Trophoblast cell (in vitro differentiated cells and primary cell): ENCODE results near the gene PNPLA7.
A peak's percentile ranks its signal among the peaks of the same experiment; 100 is the strongest.

ENCODE experiments used
- DNase-seq, 2 donors: peaks; one replicate each; pipeline ENCODE4 v3.0.0-alpha.2; 2016
- H2AFZ ChIP-seq: 2 replicates; pipeline ENCODE4 v1.6.1; 2013; ENCODE audit warnings: low read length, moderate library complexity, mild to moderate bottlenecking; ENCODE audit not compliant: insufficient read depth, poor library complexity
- H2AK5ac ChIP-seq: 2 replicates; pipeline ENCODE4 v1.6.1; 2013; ENCODE audit warnings: mild to moderate bottlenecking, low read length
- H2BK120ac ChIP-seq: 2 replicates; pipeline ENCODE4 v1.6.1; 2013; ENCODE audit warnings: low read length, mild to moderate bottlenecking, moderate library complexity; ENCODE audit not compliant: insufficient read depth, poor library complexity
- H2BK12ac ChIP-seq: 2 replicates; pipeline ENCODE4 v1.6.1; 2013; ENCODE audit warnings: mild to moderate bottlenecking, low read length, moderate library complexity
- H2BK5ac ChIP-seq: 2 replicates; pipeline ENCODE4 v1.6.1; 2013; ENCODE audit warnings: low read length, low read depth, moderate library complexity, mild to moderate bottlenecking; ENCODE audit not compliant: poor library complexity
- H3K14ac ChIP-seq: 2 replicates; pipeline ENCODE4 v1.6.1; 2013; ENCODE audit warnings: mild to moderate bottlenecking, low read length
- H3K18ac ChIP-seq: 2 replicates; pipeline ENCODE4 v1.6.1; 2013; ENCODE audit warnings: mild to moderate bottlenecking, low read length
- H3K23ac ChIP-seq: 2 replicates; pipeline ENCODE4 v1.6.1; 2013; ENCODE audit warnings: low read length
- H3K27ac ChIP-seq: 2 replicates; pipeline ENCODE4 v1.5.1; 2013; ENCODE audit warnings: low read depth, mild to moderate bottlenecking, inconsistent platforms, low read length, moderate library complexity
- H3K27me3 ChIP-seq: 2 replicates; pipeline ENCODE4 v1.6.1; 2013; ENCODE audit warnings: inconsistent platforms, mild to moderate bottlenecking, low read length, moderate library complexity; ENCODE audit not compliant: insufficient read depth
- H3K36me3 ChIP-seq, 2 experiments: 1 replicate in 1 of 2; 2 replicates in 1 of 2; pipeline ENCODE4 v1.6.1; 2013; ENCODE audit warnings: low read length in 2 of 2, mild to moderate bottlenecking in 2 of 2, moderate library complexity in 1 of 2; ENCODE audit not compliant: insufficient read depth in 2 of 2, control insufficient read depth in 1 of 2
- H3K4ac ChIP-seq: 2 replicates; pipeline ENCODE4 v1.6.1; 2013; ENCODE audit warnings: low read depth, mild to moderate bottlenecking, low read length, moderate library complexity
- H3K4me1 ChIP-seq, 2 experiments: 1 replicate in 1 of 2; 2 replicates in 1 of 2; pipeline ENCODE4 v1.6.1; 2013; ENCODE audit warnings: low read length in 2 of 2, mild to moderate bottlenecking in 2 of 2, moderate library complexity in 1 of 2; ENCODE audit not compliant: insufficient read depth in 2 of 2, control insufficient read depth in 1 of 2
- H3K4me2 ChIP-seq: 2 replicates; pipeline ENCODE4 v1.6.1; 2013; ENCODE audit warnings: inconsistent platforms, mild to moderate bottlenecking, low read length, moderate library complexity
- H3K4me3 ChIP-seq: 2 replicates; pipeline ENCODE4 v1.5.1; 2013; ENCODE audit warnings: mild to moderate bottlenecking, low read depth, low read length, inconsistent platforms
- H3K79me1 ChIP-seq: one replicate; pipeline ENCODE4 v1.6.1; 2013; ENCODE audit warnings: low read length
- H3K79me2 ChIP-seq: 2 replicates; pipeline ENCODE4 v1.6.1; 2013; ENCODE audit warnings: low read length, mild to moderate bottlenecking; ENCODE audit not compliant: control insufficient read depth, insufficient read depth, poor library complexity
- H3K9ac ChIP-seq: 2 replicates; pipeline ENCODE4 v1.6.1; 2013; ENCODE audit warnings: mild to moderate bottlenecking, low read length
- H3K9me3 ChIP-seq: 2 replicates; pipeline ENCODE4 v1.6.1; 2013; ENCODE audit warnings: low read depth, mild to moderate bottlenecking, control low read depth, inconsistent platforms, low read length; ENCODE audit not compliant: insufficient read depth
- H4K12ac ChIP-seq: 2 replicates; pipeline ENCODE4 v1.6.1; 2013; ENCODE audit warnings: low read depth, mild to moderate bottlenecking, low read length, moderate library complexity
- H4K8ac ChIP-seq: 2 replicates; pipeline ENCODE4 v1.6.1; 2013; ENCODE audit warnings: low read depth, mild to moderate bottlenecking, low read length, moderate library complexity
- H4K91ac ChIP-seq: one replicate; pipeline ENCODE4 v1.6.1; 2013; ENCODE audit warnings: low read depth, mild to moderate bottlenecking, low read length, moderate library complexity
- WGBS: extraction: QIAGEN DNeasy Blood & Tissue Kit; methylation state at CpG from one replicate; pipeline ENCODE4 v1.1.7; 2013; ENCODE audit warnings: missing lambda C conversion rate; ENCODE audit not compliant: insufficient read length, insufficient coverage; ENCODE audit errors: extremely low coverage; 5-methylcytosine and 5-hydroxymethylcytosine counted together

Gene PNPLA7

GRCh38 chr9:137482094-137482781 lies 68.0 kb downstream of the PNPLA7 start:
- no peak overlapping the region for H3K14ac ChIP-seq
- H3K27me3 ChIP-seq = no peaks in the 10 kb centered on the region
- H3K9ac ChIP-seq = no peak overlapping the region
- H3K4me2 ChIP-seq = no peak overlapping the region
- no peak overlapping the region for H3K18ac ChIP-seq
- H3K4me3 ChIP-seq = no peak overlapping the region
- no peak overlapping the region for H4K8ac ChIP-seq
- no peak overlapping the region for H2AK5ac ChIP-seq
- no peak overlapping the region for H3K27ac ChIP-seq
- no peak overlapping the region for H2BK5ac ChIP-seq
- no peaks in the 10 kb centered on the region for H3K79me2 ChIP-seq
- H4K12ac ChIP-seq = no peak overlapping the region
- H3K23ac ChIP-seq = no peak overlapping the region
- H3K36me3 ChIP-seq = no peaks in the 10 kb centered on the region
- H2AFZ ChIP-seq = no peak overlapping the region
- no peak overlapping the region for H2BK12ac ChIP-seq
- DNase-seq = peak; percentile 90 to 92
- peak overlapping the region; percentile 28 for H4K91ac ChIP-seq
- H3K79me1 ChIP-seq = no peaks in the 10 kb centered on the region
- no peak overlapping the region for H2BK120ac ChIP-seq
- no peak overlapping the region for H3K4ac ChIP-seq
- WGBS = no CpG with 5 or more reads among the region's 26 CpGs
- H3K9me3 ChIP-seq = no peaks in the 10 kb centered on the region
- peaks cover 18 to 28% of the 10 kb centered on the region in 2 experiments for H3K4me1 ChIP-seq

DNA sequence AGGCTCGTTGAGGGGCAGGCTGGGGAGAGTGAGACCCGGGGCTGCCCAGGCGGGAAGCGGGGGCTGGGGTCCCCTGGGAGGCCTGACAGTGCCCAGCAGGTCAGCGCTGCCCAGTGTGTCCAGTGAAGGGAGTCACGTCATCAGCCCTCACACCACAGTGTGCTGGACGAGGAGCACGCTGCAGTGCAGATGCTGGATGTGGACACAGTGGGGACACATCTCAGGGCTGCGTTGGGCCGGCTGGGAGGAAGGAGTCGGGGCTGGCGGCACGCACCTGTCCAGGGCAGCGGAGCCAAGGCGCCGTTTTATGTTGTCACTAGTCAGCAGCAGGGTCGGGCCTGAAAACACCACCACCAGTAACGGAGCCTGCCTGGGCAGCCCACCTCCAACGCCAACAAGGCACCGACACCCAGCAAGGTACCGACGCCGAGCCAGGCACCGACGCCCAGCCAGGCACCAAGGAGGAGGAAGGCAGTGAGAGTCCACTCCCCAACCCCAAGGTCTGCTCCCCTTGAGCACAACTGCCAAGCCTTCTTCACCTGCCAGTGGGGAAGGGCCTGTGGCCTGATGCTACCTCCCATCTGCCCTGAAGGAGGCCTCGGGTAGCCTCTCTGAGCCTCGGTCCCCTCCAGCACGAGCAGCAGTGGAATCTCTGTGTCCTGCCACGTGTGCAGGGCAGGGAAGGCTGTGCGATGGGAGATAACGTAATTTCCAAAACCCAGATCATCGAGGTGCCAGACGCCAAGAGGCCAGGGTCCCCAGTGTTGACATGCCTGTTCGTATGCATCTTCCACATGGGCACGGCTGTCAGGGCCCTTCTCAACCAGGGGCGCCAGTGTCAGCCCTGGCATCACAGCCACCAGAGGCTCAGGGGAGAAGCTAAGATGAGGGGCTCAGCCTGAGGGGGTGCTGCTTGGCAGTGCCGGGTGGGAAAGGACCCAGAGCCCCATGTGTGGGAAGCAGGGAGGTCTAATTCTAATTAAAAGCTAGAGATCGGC lies 69.2 kb downstream of the PNPLA7 start:
- DNase-seq = no peak
- Histone ChIP-seq H4K8ac (no peak overlapping the region), H3K9me3 (no peaks in the 10 kb centered on the region), H2BK5ac (no peak overlapping the region), H3K4me1 (peaks cover 18 to 28% of the 10 kb centered on the region in 2 experiments), H2BK12ac (no peak overlapping the region), H3K27me3 (peaks cover under 1% of the 10 kb centered on the region), H3K14ac (no peak overlapping the region), H2AFZ (no peak overlapping the region), H3K4ac (no peak overlapping the region), H3K18ac (no peak overlapping the region), H2AK5ac (no peak overlapping the region), H3K4me2 (no peak overlapping the region), H3K9ac (no peak overlapping the region), H2BK120ac (no peak overlapping the region), H3K4me3 (no peak overlapping the region), H4K12ac (no peak overlapping the region), H3K79me1 (no peaks in the 10 kb centered on the region), H4K91ac (no peak overlapping the region), H3K79me2 (no peaks in the 10 kb centered on the region), H3K27ac (no peak overlapping the region), H3K23ac (no peak overlapping the region), H3K36me3 (no peaks in the 10 kb centered on the region)
- WGBS = no CpG with 5 or more reads among the region's 38 CpGs

- Histone ChIP-seq H2BK5ac (no peak overlapping the region), H2BK120ac (no peak overlapping the region), H2AFZ (no peak overlapping the region), H3K79me1 (no peaks in the 10 kb centered on the region), H4K8ac (no peak overlapping the region), H3K4ac (no peak overlapping the region), H4K91ac (no peak overlapping the region), H3K27me3 (peaks cover 2% of the 10 kb centered on the region), H3K23ac (no peak overlapping the region), H3K14ac (no peak overlapping the region), H4K12ac (no peak overlapping the region), H3K9ac (no peak overlapping the region), H3K36me3 (no peaks in the 10 kb centered on the region), H3K9me3 (peaks cover 2% of the 10 kb centered on the region), H3K4me2 (no peak overlapping the region), H3K27ac (no peak overlapping the region), H3K4me1 (peaks cover 18 to 22% of the 10 kb centered on the region in 2 experiments), H2BK12ac (no peak overlapping the region), H2AK5ac (no peak overlapping the region), H3K18ac (no peak overlapping the region), H3K4me3 (no peak overlapping the region), H3K79me2 (no peaks in the 10 kb centered on the region)
- WGBS = no CpG with 5 or more reads among the region's 32 CpGs
- DNase-seq = no peak
These were observed 70.1 kb downstream of the PNPLA7 start for GRCh38 chr9:137479892-137480685.
